Endometrial microvascular endothelial cells (primary cell): ENCODE measurements around the gene HECW1. TPM values are rescaled to one million over a fixed set of nuclear protein-coding genes. Genes with fewer than 3 reads are reported as not detected.
"Not testable (repeated sequence)": the region's sequence is repeated elsewhere in the genome, so short reads cannot be mapped to it uniquely, and the experiment has no call there.

Experiments
- in situ Hi-C: cut with HindIII; loops from 2 replicates; pipeline ENCODE4 v1.10.0; 2017; ENCODE audit warnings: low sequenced_read_pairs, low pct_unique_long_range_greater_than_20kb; ENCODE audit errors: inconsistent ontology term
- total RNA-seq: library from RNA; depleted of rRNA; stranded (reverse); fragments of >200 nt; gene quantifications from one replicate; pipeline ENCODE4 v1.2.3, GENCODE V29; 2015; ENCODE audit errors: inconsistent ontology term

Gene HECW1
- not detected for total RNA-seq

DNA sequence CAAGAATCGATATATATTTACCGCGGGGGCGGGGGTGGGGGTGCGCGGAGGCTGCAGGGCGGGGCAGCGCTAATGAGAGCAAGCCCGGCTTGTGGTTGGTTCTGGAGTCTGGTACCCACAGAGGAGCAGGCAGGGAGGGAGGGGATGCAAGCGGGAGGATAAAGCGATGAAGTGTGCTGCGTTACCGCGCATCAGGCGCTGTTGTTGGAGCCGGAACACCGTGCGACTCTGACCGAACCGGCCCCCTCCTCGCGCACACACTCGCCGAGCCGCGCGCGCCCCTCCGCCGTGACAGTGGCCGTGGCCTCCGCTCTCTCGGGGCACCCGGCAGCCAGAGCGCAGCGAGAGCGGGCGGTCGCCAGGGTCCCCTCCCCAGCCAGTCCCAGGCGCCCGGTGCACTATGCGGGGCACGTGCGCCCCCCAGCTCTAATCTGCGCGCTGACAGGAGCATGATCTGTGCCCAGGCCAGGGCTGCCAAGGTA lies at the start of gene HECW1:
Gene HECW1, plus strand, starts transcription at position 189 of the 482 bp plus-strand sequence. CDS start 131,259 bp downstream, outside the sequence.
- in situ Hi-C loops: no loop called here

DNA sequence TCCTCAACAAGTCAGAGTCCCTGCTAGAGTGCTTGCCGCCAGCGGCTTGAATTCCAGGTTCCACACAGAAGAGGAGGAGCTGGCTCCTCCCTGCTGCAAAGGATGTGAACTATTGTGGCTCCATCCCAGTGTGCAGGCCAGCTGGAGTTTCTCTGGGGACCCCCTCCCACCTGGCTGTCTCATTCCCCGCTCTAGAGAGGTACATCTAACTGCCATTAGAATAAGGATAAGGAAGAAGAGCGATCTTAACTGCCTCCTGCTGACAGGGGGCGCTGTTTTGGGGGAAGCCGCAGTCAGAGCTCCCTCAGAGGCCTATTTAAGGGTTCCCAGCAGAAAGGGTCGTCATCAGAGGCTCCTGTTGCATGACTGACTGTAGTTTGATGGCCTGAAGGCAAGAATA lies 40.8 kb upstream of the HECW1 start:
- in situ Hi-C loops: no loop called here

DNA sequence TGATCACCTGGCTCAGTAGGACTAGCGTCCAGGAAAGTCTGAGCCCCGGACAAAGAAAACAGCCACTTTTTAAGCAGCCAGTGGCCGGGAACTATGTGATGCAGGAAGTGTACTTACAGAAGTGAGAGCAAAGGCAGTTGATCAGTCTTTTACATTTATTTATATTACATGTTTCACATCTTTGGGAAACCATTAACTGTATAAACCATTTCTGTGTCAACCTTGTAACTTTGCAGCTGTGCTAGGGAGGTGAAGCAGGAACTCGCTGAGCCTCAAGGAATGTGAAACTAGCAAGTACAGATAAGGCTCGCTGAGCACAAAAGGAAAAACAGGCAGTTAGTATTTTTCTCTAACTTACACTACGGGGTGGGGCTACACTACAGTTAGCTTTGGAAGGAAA lies 39.9 kb upstream of the HECW1 start:
- in situ Hi-C loops: no loop called here

DNA sequence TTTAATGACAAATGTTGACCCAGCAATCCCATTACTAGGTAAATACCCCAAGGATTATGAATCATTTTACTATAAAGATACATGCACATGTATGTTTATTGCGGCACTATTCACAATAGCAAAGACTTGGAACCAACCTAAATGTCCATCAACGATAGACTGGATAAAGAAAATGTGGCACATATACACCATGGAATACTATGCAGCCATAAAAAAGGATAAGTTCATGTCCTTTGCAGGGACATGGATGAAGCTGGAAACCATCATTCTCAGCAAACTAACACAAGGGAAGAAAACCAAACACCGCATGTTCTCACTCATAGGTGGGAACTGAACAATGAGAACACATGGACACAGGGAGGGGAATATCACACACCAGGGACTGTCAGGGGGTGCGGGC lies 38.6 kb upstream of the HECW1 start:
- in situ Hi-C loops: not testable (repeated sequence)

DNA sequence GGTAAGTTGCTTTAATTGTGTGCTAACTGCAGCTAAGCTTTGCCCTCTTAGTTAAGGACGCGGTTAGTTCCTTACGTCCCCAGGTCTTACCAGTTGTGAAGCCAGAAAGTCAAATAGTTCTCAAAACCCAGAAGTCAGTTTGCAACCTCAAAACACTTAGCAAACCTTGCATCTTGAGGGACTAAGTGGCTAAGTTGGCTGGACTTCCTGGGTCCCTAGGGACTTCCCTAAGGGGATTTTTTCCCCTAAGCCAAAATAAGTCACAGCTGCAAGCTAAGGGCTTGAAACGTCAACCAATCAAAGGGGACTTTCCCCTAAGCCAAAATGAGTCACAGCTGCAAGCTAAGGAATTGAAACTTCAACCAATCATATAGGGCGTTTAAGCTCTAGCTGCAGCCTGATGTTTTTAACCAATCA lies 36.2 kb upstream of the HECW1 start:
- in situ Hi-C loops: no loop called here

DNA sequence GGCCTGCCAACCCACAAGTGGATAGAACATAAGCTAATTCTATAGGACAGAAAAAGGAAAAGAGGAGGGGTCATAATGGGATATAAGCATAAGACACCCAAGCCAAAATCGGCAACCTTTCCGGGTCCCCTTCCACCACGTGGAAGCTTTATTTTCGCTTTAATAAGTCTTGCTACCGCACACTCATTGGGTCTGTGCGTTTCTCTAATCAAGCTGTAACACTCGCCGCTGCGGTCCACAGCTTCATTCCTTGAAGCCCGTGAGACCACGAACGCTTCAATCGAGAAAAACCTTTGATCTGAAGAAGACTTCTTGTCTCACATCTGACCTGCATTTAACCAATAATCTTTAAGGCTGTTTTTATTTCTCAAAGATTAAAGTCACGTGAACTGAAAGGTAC lies 35.8 kb upstream of the HECW1 start:
- in situ Hi-C loops: no loop called here

DNA sequence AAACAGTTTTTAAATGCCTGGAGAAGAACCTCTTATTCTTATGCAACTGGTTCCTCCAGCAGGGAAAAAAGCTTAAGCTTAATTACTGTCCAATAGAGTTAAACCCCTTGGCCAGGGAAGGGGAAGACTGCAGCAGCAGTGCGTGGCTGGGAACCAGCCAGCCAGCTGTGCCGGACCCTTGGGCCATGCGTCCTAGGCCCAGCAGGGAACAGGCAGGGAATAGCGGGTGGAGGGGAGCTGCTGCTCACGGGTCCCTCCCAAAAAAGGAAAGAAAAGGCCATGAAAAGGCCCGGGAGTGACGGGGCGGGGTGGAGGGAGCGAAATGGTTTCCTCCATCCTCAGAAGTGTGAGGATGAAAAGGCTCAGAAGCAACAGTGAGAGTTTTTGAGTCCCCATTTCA lies 35.2 kb upstream of the HECW1 start:
- in situ Hi-C loops: no loop called here

DNA sequence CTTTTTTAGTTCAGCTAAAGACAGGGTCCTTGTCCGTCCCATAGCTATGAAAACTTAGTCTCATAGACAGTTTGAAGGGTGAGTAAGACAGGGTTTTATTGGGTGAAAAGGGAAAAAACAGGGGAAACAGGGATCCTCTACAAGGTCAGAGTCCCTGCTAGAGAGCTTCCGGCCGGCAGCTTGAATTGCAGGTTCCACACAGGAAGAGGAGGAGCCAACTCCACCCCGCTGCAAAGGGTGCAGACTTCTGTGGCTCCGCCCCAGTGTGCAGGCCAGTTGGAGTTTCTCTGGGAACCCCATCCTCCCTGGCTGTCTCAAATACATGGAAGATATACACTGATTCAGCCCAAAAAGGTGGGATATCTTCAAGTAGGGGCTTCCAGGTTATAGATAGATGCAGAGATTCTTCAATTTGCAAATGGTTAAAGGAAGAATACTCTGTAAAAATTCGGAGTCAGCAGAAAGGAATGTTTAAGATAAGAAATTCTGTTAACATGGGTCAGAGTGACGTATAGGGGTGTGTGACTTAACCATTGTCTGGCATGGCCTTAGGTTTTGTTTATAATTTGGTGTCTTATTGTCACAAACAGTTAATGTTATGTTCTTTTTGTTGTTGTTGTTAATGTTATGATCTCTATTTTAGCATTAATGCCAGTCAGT lies 34.6 kb upstream of the HECW1 start:
- in situ Hi-C loops: no loop called here

DNA sequence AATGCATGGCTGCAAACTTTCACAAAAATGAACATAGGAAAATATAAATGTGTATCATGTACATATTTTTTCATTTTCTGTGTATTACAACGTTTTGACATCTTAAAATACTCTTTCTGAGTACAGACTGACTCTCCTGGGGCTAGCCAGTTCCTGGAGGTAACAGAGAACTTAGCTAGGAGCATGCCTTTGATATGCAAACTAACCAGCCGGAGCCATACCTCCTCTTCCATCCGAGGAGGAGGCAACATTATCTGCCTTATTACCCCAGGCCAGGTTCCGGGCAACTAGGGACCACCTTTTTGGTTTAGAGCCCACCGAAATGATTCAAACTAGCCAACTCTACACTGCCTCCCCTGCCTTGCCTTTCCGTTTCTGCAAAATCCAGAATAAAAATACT lies 33.7 kb upstream of the HECW1 start:
- in situ Hi-C loops: no loop called here

DNA sequence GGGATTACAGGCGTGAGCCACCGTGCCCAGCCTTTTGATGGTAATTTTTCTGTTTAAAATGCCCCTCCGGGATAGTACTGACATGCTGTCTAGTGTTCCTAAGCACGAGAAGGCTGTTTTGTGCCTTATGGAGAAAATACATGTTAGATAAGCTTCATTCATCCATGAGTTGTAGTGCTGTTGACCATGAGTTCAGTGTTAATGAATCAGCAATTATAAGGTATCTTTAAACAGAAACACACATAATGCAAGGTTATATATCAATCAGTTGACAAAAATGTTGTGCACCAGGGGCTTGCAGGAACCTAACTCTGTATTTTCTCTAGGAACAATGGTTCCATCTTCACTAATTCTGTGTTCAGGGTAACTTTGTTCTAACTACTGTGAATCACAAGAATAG lies 30.8 kb upstream of the HECW1 start:
- in situ Hi-C loops: no loop called here

DNA sequence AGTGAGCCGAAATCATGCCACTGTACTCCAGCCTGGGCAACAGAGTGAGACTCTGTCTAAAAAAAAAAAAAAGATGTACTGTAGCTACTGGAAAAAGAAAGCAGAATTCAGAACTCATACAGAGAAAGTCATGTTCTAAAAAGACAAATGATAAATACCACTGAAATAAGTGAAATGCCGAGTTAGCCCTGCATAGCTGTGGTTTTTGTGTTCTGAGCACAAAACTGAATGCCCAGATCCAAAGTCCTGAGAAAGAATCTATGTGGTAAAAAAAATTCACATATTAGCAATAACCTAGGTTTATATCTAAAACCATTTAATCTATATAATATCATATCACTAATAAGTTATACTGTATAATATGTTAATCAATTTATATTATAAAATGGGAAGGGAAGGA lies 29.3 kb upstream of the HECW1 start:
- in situ Hi-C loops: no loop called here

DNA sequence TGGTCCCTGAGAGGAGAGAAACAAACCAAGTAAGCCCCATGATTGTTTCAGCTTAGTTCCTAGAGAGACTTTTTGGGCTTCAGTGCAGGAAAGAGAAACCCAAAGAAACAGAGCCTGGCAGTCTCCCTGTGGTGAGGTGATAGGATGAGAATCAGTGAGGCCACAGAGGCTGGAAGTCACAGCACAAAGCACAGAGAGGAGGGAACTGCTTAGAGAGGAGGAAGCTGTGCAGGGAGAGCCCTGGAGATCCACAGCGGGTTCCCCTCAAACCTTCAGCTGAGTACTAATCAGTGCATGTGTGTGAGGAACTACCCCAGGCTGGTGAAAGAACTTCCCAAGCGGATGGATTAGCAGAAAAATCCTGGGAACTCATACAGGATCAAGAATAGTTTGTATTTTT lies 27.4 kb upstream of the HECW1 start:
- in situ Hi-C loops: no loop called here

DNA sequence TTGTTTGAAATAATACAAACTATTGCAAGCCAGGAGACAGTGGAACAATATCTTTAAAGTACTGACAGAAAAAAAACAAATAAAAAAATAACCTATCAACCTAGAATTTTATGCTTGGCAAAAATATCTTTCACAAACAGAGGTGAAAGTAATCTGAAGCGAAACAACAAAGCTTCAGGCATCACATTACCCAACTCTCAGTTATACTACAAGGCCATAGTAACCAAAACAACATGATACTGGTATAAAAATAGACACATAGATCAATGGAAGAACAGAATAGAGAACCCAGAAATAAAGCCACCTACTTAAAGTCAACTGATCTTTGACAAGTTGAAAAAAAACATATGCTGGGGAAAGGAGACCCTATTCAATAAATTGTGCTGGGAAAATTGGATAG lies 26.5 kb upstream of the HECW1 start:
- in situ Hi-C loops: no loop called here

DNA sequence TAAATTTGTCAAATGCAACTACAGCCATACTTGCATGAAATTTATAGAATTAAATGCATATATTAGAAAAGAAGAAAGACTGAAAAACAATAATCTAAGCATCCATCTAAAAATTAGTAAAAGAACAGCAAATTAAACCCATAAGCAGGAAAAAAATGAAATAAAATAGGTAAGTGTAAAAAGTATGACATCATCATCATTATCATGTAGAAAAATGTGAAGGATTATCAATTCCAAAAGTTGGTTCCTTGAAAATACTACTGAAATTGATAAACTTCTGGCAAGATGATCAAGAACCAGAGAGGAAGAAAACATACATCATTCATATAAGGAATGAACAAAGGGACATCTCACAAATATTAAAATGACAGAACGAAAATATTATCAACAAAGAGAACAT lies 19.6 kb upstream of the HECW1 start:
- in situ Hi-C loops: no loop called here

DNA sequence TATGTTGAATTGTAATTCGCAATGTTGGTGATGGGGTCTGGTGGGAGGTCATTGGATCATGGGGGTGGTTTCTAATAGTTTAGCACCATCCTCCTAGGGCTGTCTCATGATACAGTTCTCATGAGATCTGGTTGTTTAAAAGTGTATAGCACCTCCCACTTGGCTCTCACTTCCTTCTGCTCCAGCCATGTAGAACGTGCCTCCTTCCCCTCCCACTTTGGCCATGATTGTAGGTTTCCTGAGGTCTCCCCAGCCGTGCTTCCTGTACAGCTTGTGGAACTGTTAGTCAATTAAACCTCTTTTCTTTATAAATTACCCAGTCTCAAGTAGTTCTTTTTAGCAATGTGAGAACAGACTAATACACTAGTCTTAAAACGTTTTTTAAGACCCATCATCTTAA lies 15.6 kb upstream of the HECW1 start:
- in situ Hi-C loops: no loop called here

DNA sequence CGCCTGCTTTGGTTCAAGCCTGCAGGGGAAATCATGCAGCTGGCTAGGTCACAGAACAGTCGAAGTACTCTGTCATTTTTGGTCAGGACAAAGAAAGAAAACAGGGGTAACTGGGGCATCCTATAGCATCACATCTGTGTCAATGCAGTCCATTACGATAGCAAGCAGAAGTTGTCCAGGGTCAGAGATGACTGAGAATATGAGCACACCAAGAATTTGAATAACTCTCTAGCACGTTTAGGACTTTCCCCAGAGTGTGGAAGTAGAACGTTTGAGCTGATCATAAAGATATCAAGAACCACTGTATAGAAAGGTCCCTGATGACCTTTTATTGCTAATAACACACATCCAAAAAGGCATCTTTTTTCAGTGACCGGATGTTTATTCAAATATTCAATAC lies 12.7 kb upstream of the HECW1 start:
- in situ Hi-C loops: no loop called here

DNA sequence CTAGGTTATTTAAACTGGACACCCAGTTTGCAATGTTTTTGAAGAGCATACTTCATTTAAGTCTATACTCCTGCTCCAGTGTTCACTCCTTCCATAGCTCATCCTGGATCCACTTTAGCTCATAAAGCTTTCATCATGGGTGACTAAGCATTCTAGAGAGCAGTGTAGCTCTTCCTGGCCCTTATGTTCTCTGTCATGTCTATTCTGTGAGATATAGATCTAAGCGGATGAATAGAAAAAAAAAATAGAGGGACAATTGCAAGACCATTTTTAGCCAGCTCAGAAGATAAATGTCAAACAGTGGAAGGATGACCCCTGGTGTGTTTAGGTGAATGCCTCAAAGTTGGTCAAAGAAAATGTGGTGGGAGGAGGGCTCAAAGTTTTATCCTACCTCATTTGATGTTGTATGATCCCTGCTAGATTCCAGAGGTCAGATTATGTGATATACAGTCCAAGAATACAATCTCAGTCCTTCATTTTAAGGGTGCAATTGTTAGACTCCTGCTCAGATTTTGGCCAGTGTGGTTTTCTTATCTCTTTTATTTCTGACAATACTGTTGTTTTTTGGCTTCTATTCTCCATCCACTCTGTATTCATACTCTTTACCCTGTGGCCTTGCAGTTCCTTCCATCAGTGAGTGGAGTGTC lies 7.5 kb upstream of the HECW1 start:
- in situ Hi-C loops: no loop called here

DNA sequence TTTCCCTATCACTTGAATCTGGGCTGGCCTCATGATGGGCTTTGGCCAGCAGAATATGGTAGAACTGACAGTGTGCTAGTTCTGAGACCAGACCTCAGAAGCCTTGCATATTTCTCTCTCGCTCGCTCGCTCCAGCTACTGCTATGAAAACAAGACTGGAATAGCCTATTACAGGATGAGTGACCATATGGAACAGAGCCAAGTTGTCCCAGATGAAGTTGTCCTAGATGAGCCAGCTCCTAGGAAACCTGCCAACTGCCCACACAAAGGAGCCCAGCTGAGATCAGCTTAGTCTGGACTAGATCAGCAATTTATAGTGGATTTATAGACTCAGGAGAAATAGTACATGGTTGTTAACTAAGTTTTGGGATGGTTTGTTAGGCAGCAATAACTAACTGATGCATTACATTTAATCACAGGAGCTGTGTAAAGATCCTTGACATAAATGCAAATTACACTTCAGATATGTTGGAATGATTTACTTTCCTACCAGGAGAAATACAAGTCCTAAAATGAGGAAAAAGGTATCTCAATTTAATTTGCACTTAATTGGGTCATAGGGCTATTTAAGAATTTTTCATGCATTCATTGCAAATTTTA lies 6.8 kb upstream of the HECW1 start:
- in situ Hi-C loops: no loop called here

DNA sequence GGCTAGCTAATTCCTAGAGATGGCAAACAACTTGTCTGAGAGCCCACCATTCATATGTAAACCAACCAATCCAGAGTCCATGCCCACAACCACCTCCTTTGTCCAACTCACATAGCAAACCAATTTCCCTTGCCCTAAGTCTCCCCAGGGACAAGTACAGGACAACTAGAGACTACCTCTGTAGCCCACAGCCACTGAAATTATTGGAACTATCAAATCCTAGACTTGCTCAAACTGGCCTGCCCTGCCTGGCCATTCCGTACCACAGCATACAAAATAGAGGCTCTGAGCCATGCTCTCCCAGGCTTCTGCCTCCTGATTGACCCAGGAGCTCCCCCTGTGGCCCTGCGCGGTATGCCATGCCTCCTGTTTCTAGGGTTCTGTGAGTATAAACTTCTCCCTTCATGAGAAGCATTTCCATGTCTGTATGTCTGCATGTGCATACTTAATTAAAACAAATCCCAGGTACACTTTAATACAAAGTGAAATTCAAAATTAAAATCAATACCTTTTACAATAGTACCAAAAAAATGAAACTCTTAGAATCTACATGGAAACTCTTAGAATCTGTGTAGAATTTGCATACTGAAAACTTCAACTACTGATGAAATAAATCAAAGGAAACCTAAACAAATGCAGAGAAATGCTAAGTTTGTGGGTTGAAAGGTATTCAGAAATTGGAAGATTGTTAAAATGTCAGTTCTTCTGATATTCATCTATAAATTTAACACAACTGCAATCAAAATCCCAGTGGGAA lies 4.0 kb upstream of the HECW1 start:
- in situ Hi-C loops: no loop called here
